Neural cell (in vitro differentiated cells): Measurements from ENCODE around the gene PHOX2B.

Source experiments
- TF ChIP-seq, protein P1 (sequence below): IDR thresholded peaks from 2 replicates; pipeline ENCODE4 v1.6.1; 2012; ENCODE audit warnings: borderline replicate concordance
- TF ChIP-seq, protein P2 (sequence below): fragments of 450-650 bp; IDR thresholded peaks from 2 replicates; pipeline ENCODE4 v1.5.1; 2014; ENCODE audit warnings: antibody characterized with exemption, mild to moderate bottlenecking, moderate library complexity; ENCODE audit not compliant: poor library complexity, severe bottlenecking

DNA sequence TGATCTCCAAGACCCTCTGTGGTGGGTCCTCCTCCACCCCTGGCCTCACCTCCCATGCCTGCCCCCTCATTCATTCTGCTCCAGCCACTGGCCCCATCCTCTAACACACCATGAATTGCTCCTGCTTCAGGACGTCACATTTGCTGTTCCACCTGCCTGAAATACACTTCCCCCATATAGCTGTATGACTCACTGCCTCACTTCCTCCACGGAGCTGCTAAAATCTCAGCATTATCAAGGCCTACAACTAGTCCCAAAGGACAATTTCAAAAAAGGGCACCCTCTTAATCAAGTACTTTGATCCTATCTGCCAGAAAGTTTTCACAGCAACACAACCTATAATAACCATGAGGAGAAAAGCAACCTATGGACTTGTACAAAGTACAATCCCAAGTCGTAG is 43.6 kb upstream of the PHOX2B start:
- TF ChIP-seq, protein P1, sequence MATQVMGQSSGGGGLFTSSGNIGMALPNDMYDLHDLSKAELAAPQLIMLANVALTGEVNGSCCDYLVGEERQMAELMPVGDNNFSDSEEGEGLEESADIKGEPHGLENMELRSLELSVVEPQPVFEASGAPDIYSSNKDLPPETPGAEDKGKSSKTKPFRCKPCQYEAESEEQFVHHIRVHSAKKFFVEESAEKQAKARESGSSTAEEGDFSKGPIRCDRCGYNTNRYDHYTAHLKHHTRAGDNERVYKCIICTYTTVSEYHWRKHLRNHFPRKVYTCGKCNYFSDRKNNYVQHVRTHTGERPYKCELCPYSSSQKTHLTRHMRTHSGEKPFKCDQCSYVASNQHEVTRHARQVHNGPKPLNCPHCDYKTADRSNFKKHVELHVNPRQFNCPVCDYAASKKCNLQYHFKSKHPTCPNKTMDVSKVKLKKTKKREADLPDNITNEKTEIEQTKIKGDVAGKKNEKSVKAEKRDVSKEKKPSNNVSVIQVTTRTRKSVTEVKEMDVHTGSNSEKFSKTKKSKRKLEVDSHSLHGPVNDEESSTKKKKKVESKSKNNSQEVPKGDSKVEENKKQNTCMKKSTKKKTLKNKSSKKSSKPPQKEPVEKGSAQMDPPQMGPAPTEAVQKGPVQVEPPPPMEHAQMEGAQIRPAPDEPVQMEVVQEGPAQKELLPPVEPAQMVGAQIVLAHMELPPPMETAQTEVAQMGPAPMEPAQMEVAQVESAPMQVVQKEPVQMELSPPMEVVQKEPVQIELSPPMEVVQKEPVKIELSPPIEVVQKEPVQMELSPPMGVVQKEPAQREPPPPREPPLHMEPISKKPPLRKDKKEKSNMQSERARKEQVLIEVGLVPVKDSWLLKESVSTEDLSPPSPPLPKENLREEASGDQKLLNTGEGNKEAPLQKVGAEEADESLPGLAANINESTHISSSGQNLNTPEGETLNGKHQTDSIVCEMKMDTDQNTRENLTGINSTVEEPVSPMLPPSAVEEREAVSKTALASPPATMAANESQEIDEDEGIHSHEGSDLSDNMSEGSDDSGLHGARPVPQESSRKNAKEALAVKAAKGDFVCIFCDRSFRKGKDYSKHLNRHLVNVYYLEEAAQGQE, result no peak
- TF ChIP-seq, protein P2, sequence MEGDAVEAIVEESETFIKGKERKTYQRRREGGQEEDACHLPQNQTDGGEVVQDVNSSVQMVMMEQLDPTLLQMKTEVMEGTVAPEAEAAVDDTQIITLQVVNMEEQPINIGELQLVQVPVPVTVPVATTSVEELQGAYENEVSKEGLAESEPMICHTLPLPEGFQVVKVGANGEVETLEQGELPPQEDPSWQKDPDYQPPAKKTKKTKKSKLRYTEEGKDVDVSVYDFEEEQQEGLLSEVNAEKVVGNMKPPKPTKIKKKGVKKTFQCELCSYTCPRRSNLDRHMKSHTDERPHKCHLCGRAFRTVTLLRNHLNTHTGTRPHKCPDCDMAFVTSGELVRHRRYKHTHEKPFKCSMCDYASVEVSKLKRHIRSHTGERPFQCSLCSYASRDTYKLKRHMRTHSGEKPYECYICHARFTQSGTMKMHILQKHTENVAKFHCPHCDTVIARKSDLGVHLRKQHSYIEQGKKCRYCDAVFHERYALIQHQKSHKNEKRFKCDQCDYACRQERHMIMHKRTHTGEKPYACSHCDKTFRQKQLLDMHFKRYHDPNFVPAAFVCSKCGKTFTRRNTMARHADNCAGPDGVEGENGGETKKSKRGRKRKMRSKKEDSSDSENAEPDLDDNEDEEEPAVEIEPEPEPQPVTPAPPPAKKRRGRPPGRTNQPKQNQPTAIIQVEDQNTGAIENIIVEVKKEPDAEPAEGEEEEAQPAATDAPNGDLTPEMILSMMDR, result no peak
